ENCODE measurements around the gene HSD17B11.
"Not testable (repeated sequence)": the region's sequence is repeated elsewhere in the genome, so short reads cannot be mapped to it uniquely, and the experiment has no call there.

Gene HSD17B11

DNA sequence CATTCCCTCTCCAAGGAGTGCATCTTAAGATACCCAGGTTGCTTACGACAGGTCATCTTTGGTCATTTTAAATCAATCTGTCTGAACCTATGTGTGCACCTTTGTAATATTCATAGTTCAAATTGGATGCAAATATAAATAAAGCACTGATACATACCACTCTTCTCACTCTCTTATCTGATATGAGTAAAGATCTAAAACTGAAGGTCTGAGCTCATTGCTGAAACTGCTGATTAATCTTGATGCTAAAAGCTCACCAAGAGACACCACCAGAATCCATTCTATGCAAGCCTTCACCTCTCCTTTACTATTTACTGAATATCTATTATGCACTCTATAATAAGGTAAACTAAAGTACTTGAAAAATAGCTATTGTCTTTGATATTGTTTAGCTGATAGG, 84.9 kb downstream of the HSD17B11 start:
- no peak for DNase-seq (ENCODE audit: low read depth in 3 of 3)

DNA sequence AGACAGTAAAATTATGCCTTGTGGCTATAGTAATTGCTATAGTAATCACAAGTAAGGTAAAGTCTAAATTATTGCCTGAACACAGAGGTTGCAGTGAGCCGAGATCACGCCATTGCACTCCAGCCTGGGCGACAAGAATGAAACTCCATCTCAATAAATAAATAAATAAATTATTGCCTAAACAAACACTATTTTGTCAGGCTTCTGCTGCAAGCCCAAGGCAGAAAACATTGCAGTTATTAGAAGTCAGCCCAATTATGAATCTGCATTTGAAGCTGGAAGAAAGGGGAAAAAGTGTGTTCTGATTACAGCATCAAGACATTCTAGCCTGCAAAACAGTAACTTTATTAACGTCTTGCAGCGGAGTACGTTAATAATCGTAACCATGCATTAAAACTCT, 85.4 kb downstream of the HSD17B11 start:
- no peak for DNase-seq (ENCODE audit: low read depth in 3 of 3)

DNA sequence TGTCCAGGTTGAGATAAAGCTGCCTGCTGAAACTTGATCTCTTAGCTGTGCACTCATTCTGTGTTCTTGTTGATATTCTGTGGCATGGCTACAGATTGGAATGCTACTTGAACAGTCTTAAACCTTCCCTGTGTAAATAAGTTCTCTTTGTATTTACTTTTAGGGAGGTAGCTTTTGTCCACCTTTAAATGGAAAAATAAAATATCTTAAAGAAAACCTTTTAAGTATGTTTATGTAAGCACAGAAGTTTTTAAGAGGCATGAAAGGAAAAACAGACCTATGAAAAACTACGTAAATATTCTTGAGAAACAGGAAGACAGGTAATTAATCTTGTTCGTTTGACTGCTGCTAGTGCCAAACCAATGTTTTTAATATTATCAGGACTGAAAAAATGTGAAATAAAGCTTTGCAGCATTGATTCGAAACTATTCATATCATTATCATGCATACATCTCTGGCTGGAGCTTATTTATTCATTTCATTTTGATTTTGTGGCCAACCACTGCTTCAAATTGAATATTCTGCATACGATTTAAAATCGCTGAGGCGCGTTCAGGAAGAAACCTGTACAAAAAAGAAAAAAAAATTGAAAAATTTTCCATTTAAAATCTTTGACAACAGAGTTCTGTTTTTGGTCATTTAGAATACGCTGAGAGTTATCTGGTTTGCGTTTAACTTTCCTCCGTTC, 86.1 kb downstream of the HSD17B11 start:
- no peak for DNase-seq (ENCODE audit: low read depth in 3 of 3)

DNA sequence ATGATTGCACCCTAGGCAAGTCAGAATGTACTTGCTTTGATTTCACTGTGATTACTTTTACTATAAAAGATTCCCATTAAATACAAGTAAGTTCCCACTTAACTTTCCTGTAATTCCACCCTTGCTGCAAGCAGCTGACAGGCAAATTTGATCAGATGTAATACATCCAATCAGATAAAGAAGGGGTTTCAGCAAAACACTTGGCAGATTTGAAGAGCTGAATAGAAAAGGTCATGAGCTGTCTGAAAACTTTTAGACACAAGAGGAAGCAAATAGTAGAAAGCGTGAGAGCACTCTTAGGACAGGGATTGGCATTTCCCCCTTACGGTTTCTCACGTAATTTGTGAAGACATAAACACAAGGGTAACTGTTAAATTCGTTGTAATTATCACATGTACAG, 91.1 kb downstream of the HSD17B11 start:
- no peak for DNase-seq (ENCODE audit: low read depth in 3 of 3)

DNA sequence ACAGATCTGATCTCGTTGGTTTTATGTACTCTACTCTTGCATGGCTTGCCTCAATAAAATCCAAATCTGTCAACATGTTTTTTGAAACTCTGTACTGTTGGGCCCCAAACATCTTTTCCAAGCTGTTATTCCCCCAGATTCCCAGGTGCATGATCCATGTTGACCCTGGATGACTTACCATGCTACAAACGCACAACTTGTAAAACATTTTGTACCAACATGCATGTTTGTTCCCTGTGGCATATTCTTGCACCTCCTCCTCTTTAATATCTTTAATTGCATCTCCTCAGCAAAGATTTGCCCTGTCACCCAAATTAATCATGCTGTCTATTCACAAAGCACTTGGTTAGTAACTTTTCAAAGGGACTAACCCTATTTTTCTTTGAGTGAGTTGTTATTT, 92.6 kb downstream of the HSD17B11 start:
- no peak for DNase-seq (ENCODE audit: low read depth in 3 of 3)

DNA sequence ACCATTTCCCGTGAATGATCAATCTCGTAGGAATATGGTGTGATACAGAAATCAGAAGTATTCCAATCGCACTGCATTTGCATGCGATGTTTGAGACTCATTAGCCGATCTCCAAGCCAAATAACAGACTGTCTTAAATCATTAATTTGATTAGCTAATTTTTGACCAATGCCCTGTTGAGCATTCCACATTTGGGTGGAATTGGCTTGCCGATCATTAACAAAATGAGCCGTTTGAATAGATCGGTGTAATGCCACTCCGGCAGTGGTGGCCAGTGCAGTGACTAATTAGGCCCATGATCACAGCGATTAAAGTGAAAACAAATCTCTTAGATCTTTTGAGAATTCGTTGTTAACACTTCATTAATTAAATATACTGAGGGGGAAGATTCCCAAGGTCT, 96.1 kb downstream of the HSD17B11 start:
- not testable (repeated sequence) for DNase-seq (ENCODE audit: low read depth in 3 of 3)

DNA sequence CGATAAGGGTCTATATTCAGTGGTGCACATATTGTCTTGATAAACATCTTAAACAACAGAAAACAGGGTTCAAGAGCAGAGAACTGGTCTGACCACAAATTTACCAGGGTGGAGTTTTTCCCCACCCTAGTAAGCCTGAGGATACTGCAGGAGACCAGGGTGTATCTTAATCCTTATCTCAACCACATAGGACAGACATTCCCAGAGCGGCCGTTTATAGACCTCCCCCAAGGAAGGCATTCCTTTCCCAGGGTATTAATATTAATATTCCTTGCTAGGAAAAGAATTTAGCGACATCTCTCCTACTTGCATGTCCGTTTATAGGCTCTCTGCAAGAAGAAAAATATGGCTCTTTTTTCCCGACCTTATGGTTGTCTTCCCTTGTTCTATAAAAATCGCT, 97.1 kb downstream of the HSD17B11 start:
- not testable (repeated sequence) for DNase-seq (ENCODE audit: low read depth in 3 of 3)

DNA sequence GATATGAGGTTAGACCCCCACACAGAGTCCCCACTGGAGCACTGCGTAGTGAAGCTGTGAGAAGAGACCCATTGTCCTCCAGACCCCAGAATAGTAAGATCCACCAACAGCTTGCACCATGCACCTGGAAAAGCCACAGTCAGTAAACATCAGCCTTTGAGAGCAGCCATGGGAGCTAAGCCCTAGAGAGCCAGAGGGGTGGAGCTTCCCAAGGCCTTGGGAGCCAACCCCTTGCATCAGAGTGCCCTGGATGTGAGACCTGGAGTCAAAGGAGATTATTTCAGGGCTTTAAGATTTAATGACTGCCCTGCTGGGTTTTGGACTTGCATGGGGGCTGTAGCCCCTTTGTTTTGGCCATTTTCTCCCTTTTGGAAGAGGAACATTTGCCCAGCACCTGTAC, 104.0 kb downstream of the HSD17B11 start:
- DNase-seq (ENCODE audit: low read depth in 3 of 3), result no peak
